Testis (tissue), 2 donors: ENCODE results near the gene LGALS4.

ENCODE experiments used
- CTCF ChIP-seq, 3 experiments: fragments of 450-650 bp in 2 of 3; fragments of 200-600 bp in 1 of 3; sonication (generic) in 1 of 3; IDR thresholded peaks; one replicate each; pipeline ENCODE4 v1.5.1; 2016 to 2019; ENCODE audit warnings: antibody characterized with exemption in 3 of 3, mild to moderate bottlenecking in 2 of 3, moderate library complexity in 1 of 3
- POLR2A ChIP-seq: fragments of 450-650 bp; IDR thresholded peaks from one replicate; pipeline ENCODE4 v1.6.1; 2017; ENCODE audit warnings: antibody characterized with exemption, mild to moderate bottlenecking, moderate library complexity

GRCh38 chr19:38838986-38839761, 26.4 kb upstream of the LGALS4 start:
- TF ChIP-seq CTCF (IDR thresholded peaks at IDR 0.05) (no peak), POLR2A (no peak)
